ENCODE results near the gene NRIP2. TPM values are rescaled to one million over a fixed set of nuclear protein-coding genes. Genes with fewer than 3 reads are reported as not detected.

Gene NRIP2
- total and polyA plus RNA-seq, 2 experiments from 2014 or later, result 0.66 TPM; not detected in 1

DNA sequence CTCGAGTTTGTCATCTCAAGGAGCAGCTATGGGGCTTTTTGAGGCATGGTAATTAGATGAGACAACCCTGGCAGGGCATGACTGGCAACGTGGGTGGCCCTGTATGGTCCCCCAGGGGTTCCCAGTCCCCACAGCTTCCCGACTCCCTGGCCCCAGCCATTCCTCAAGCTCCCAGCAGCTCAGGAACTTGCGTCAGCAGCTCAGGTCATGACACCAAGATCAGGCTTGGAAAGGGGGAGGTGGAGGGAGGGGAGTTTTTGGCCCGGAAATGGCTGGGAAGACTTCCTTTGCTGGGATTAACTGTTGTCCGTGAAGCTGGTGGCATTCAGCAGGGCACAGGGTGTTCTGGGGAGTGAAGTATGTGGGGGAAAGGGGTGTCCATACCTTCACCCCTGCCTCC is 10.4 kb upstream of the NRIP2 start:
- no peak overlapping the region for H2AFZ ChIP-seq
- peaks cover 5% of the 10 kb centered on the region for H3K27me3 Mint-ChIP-seq (ENCODE audit: insufficient read depth, low read depth, poor library complexity)
- H3K9me2 ChIP-seq (ENCODE audit: insufficient read depth), result no peaks in the 10 kb centered on the region
- no peaks in the 10 kb centered on the region for H4K20me1 ChIP-seq (replicated peaks; ENCODE audit: insufficient read depth)
- no peak overlapping the region for H3K27ac Mint-ChIP-seq
- no peaks in the 10 kb centered on the region for H3K27me3 ChIP-seq (ENCODE audit: insufficient read depth)
- H3K9me3 Mint-ChIP-seq, result no peaks in the 10 kb centered on the region
- H3K27ac ChIP-seq (ENCODE audit: low read depth), result no peak overlapping the region
- no peak overlapping the region for H3K4me3 ChIP-seq
- peaks cover 25% of the 10 kb centered on the region for H3K4me1 Mint-ChIP-seq
- no peaks in the 10 kb centered on the region for H3K79me2 ChIP-seq (replicated peaks; ENCODE audit: insufficient read depth)
- no peaks in the 10 kb centered on the region for H3F3A ChIP-seq (replicated peaks; ENCODE audit: low read depth)
- TF ChIP-seq CREB1 (CRISPR knock-in tag; IDR thresholded peaks at IDR 0.05; ENCODE audit: low read depth) (no peak), EZH2phosphoT487 (IDR thresholded peaks at IDR 0.05; ENCODE audit: unreplicated experiment) (no peak), JUNB (IDR thresholded peaks at IDR 0.05; ENCODE audit: unreplicated experiment) (no peak), STAT1 (IDR thresholded peaks at IDR 0.05; ENCODE audit: unreplicated experiment) (no peak), ZNF114 (CRISPR knock-in tag; IDR thresholded peaks at IDR 0.05) (no peak), POLR2AphosphoS5 (IDR thresholded peaks at IDR 0.05; ENCODE audit: low read depth) (no peak), ZNF331 (CRISPR knock-in tag; IDR thresholded peaks at IDR 0.05; ENCODE audit: low read depth) (no peak), EZH2 (IDR thresholded peaks at IDR 0.05; ENCODE audit: low read depth, unreplicated experiment) (no peak), NANOG (IDR thresholded peaks at IDR 0.05; ENCODE audit: borderline replicate concordance) (no peak)
- TF ChIP-seq, protein P1, sequence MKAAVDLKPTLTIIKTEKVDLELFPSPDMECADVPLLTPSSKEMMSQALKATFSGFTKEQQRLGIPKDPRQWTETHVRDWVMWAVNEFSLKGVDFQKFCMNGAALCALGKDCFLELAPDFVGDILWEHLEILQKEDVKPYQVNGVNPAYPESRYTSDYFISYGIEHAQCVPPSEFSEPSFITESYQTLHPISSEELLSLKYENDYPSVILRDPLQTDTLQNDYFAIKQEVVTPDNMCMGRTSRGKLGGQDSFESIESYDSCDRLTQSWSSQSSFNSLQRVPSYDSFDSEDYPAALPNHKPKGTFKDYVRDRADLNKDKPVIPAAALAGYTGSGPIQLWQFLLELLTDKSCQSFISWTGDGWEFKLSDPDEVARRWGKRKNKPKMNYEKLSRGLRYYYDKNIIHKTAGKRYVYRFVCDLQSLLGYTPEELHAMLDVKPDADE (IDR thresholded peaks at IDR 0.05), result no peak
- TF ChIP-seq, protein P2, sequence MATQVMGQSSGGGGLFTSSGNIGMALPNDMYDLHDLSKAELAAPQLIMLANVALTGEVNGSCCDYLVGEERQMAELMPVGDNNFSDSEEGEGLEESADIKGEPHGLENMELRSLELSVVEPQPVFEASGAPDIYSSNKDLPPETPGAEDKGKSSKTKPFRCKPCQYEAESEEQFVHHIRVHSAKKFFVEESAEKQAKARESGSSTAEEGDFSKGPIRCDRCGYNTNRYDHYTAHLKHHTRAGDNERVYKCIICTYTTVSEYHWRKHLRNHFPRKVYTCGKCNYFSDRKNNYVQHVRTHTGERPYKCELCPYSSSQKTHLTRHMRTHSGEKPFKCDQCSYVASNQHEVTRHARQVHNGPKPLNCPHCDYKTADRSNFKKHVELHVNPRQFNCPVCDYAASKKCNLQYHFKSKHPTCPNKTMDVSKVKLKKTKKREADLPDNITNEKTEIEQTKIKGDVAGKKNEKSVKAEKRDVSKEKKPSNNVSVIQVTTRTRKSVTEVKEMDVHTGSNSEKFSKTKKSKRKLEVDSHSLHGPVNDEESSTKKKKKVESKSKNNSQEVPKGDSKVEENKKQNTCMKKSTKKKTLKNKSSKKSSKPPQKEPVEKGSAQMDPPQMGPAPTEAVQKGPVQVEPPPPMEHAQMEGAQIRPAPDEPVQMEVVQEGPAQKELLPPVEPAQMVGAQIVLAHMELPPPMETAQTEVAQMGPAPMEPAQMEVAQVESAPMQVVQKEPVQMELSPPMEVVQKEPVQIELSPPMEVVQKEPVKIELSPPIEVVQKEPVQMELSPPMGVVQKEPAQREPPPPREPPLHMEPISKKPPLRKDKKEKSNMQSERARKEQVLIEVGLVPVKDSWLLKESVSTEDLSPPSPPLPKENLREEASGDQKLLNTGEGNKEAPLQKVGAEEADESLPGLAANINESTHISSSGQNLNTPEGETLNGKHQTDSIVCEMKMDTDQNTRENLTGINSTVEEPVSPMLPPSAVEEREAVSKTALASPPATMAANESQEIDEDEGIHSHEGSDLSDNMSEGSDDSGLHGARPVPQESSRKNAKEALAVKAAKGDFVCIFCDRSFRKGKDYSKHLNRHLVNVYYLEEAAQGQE (IDR thresholded peaks at IDR 0.05; ENCODE audit: unreplicated experiment), result no peak
- TF ChIP-seq, protein P3, sequence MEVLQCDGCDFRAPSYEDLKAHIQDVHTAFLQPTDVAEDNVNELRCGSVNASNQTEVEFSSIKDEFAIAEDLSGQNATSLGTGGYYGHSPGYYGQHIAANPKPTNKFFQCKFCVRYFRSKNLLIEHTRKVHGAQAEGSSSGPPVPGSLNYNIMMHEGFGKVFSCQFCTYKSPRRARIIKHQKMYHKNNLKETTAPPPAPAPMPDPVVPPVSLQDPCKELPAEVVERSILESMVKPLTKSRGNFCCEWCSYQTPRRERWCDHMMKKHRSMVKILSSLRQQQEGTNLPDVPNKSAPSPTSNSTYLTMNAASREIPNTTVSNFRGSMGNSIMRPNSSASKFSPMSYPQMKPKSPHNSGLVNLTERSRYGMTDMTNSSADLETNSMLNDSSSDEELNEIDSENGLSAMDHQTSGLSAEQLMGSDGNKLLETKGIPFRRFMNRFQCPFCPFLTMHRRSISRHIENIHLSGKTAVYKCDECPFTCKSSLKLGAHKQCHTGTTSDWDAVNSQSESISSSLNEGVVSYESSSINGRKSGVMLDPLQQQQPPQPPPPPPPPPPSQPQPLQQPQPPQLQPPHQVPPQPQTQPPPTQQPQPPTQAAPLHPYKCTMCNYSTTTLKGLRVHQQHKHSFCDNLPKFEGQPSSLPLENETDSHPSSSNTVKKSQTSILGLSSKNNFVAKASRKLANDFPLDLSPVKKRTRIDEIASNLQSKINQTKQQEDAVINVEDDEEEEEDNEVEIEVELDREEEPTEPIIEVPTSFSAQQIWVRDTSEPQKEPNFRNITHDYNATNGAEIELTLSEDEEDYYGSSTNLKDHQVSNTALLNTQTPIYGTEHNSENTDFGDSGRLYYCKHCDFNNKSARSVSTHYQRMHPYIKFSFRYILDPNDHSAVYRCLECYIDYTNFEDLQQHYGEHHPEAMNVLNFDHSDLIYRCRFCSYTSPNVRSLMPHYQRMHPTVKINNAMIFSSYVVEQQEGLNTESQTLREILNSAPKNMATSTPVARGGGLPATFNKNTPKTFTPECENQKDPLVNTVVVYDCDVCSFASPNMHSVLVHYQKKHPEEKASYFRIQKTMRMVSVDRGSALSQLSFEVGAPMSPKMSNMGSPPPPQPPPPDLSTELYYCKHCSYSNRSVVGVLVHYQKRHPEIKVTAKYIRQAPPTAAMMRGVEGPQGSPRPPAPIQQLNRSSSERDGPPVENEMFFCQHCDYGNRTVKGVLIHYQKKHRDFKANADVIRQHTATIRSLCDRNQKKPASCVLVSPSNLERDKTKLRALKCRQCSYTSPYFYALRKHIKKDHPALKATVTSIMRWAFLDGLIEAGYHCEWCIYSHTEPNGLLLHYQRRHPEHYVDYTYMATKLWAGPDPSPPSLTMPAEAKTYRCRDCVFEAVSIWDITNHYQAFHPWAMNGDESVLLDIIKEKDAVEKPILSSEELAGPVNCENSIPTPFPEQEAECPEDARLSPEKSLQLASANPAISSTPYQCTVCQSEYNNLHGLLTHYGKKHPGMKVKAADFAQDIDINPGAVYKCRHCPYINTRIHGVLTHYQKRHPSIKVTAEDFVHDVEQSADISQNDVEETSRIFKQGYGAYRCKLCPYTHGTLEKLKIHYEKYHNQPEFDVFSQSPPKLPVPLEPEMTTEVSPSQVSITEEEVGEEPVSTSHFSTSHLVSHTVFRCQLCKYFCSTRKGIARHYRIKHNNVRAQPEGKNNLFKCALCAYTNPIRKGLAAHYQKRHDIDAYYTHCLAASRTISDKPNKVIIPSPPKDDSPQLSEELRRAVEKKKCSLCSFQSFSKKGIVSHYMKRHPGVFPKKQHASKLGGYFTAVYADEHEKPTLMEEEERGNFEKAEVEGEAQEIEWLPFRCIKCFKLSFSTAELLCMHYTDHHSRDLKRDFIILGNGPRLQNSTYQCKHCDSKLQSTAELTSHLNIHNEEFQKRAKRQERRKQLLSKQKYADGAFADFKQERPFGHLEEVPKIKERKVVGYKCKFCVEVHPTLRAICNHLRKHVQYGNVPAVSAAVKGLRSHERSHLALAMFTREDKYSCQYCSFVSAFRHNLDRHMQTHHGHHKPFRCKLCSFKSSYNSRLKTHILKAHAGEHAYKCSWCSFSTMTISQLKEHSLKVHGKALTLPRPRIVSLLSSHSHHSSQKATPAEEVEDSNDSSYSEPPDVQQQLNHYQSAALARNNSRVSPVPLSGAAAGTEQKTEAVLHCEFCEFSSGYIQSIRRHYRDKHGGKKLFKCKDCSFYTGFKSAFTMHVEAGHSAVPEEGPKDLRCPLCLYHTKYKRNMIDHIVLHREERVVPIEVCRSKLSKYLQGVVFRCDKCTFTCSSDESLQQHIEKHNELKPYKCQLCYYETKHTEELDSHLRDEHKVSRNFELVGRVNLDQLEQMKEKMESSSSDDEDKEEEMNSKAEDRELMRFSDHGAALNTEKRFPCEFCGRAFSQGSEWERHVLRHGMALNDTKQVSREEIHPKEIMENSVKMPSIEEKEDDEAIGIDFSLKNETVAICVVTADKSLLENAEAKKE (CRISPR knock-in tag; IDR thresholded peaks at IDR 0.05), result no peak
- TF ChIP-seq, protein P4, sequence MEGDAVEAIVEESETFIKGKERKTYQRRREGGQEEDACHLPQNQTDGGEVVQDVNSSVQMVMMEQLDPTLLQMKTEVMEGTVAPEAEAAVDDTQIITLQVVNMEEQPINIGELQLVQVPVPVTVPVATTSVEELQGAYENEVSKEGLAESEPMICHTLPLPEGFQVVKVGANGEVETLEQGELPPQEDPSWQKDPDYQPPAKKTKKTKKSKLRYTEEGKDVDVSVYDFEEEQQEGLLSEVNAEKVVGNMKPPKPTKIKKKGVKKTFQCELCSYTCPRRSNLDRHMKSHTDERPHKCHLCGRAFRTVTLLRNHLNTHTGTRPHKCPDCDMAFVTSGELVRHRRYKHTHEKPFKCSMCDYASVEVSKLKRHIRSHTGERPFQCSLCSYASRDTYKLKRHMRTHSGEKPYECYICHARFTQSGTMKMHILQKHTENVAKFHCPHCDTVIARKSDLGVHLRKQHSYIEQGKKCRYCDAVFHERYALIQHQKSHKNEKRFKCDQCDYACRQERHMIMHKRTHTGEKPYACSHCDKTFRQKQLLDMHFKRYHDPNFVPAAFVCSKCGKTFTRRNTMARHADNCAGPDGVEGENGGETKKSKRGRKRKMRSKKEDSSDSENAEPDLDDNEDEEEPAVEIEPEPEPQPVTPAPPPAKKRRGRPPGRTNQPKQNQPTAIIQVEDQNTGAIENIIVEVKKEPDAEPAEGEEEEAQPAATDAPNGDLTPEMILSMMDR (conservative IDR thresholded peaks at IDR 0.05; ENCODE audit: low read depth in 2 of 2), result no peak
- peak; percentile 9 for ATAC-seq
- H3K4me2 ChIP-seq, result peak overlapping the region; percentile 75; the same call in 1 of the 2 replicates
- no peak overlapping the region for H3K4me3 Mint-ChIP-seq
- H3K36me3 Mint-ChIP-seq (ENCODE audit: low read depth), result no peaks in the 10 kb centered on the region; the same call in 2 of the 3 replicates
- H3K36me3 ChIP-seq (ENCODE audit: insufficient read depth), result no peaks in the 10 kb centered on the region
- peak; percentile 58 for DNase-seq (ENCODE audit: low spot score)
- peaks cover 7% of the 10 kb centered on the region; the same call in 1 of the 2 replicates for H3K4me1 ChIP-seq (ENCODE audit: insufficient read depth)

Data from GM23338 (cell line).